ENCODE data around the gene APEH. TPM values are rescaled to one million over a fixed set of nuclear protein-coding genes. Genes with fewer than 3 reads are reported as not detected.
"Not testable (repeated sequence)": the region's sequence is repeated elsewhere in the genome, so short reads cannot be mapped to it uniquely, and the experiment has no call there.

APEH gene
- total and polyA plus RNA-seq, 5 donors from 2014 or later = 87.7 to 138 (median 132) TPM

- not testable (repeated sequence) for DNase-seq
These were observed 14.3 kb downstream of the APEH start for GRCh38 chr3:49688338-49689045.

DNA sequence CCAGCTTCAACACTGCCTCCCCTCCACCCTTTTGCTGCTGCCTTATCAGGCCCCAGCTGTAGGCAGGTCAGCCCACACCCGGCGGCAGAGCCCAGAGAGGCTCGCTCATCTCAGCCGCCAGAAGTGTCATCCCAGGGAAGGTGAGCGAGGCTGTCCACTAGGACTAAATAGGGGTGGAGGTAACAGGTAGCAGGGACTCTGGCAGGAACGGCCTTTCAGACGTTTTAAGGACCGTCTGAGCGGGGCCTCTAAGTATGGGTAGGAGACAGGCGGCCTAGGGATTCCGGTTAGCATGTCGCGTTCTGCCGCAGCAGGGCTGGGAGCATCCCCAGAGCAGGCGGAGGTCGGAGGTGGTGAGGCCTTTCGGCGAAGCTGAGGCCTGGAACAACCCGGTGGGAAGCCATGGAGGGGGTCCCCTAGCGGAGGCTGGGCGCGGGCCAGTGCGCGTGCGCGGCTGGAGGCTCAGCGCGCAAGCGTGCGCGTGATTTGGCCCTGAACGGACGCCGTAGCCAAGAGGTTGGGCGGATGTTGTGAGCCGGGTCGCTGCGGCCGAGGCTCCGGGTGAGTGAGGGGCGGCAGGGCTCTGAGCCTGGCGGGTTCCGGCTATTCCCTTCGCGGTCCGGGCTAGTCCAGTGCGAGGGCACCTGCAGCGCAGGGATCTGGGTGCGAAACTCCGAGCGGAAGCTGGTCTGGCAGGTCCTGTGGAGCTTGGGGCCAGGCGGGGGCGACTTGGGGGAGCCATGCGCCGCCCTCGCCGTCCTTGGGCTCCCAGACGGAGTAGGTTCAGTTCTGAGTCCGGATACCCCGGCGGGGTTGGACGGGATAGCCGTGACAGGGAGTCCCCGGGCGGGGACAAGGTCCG lies 15.1 kb downstream of the APEH start, which contains the start of the genes MST1 and RNF123:
Gene MST1, minus strand, starts transcription at position 429 of the 862 bp plus-strand sequence. CDS start 783 bp downstream, outside the sequence.
Gene RNF123, plus strand, starts transcription at position 512 of the 862 bp plus-strand sequence. CDS start 1,609 bp downstream, outside the sequence.
- no peaks in the 10 kb centered on the region for H3K36me3 ChIP-seq (ENCODE audit: control insufficient read depth, insufficient read depth, low read length)
- Mint-ChIP-seq H3K9me3 (peaks cover 0 to 3% (median 0%) of the 10 kb centered on the region in 7 donors), H3K36me3 (no peaks in the 10 kb centered on the region), H3K4me3 (peak within 1 kb of the TSS; percentile 96 to 98 (median 98)), H3K4me1 (peaks cover 10 to 52% (median 32%) of the 10 kb centered on the region in 4 donors), H3K27ac (peak within 1 kb of the TSS; percentile 90 to 95 (median 94)), H3K27me3 (peaks cover 16% of the 10 kb centered on the region)
- peak within 1 kb of the TSS; percentile 77 for H3K4me3 ChIP-seq (ENCODE audit: low read depth, low read length)
- no peaks in the 10 kb centered on the region for H3K27me3 ChIP-seq (ENCODE audit: control insufficient read depth, insufficient read depth, low read length)
- DNase-seq (peak; percentile 87 to 94 (median 93)), ATAC-seq (ENCODE audit: low read depth in 2 of 2) (peak; percentile 76 to 82)
- H3K9me3 ChIP-seq (ENCODE audit: control insufficient read depth in 2 of 2, low read length in 2 of 2) = no peaks in the 10 kb centered on the region
- peaks cover 36% of the 10 kb centered on the region for H3K4me1 ChIP-seq (ENCODE audit: control insufficient read depth, insufficient read depth, low read length, poor library complexity, severe bottlenecking)
- peak within 1 kb of the TSS; percentile 74 for H3K27ac ChIP-seq (ENCODE audit: insufficient read depth, low read length, poor library complexity, severe bottlenecking)

More at GRCh38 chr3:49688338-49689045, 14.3 kb downstream of the APEH start:
- H3K27me3 ChIP-seq (ENCODE audit: control insufficient read depth, insufficient read depth, low read length); H3K9me3 ChIP-seq (ENCODE audit: control insufficient read depth in 2 of 2, low read length in 2 of 2); H3K36me3 ChIP-seq (ENCODE audit: control insufficient read depth, insufficient read depth, low read length); H3K36me3 Mint-ChIP-seq; ATAC-seq (ENCODE audit: low read depth in 2 of 2); H3K9me3 Mint-ChIP-seq: not testable (repeated sequence)
- H3K27ac ChIP-seq (ENCODE audit: insufficient read depth, low read length, poor library complexity, severe bottlenecking) = peak overlapping the region; percentile 74
- Mint-ChIP-seq H3K27ac (peak overlapping the region in 2 of 3 donors; percentile 94 to 95), H3K27me3 (peaks cover 16% of the 10 kb centered on the region), H3K4me3 (peak overlapping the region; percentile 96 to 98 (median 98)), H3K4me1 (peaks cover 7 to 47% (median 25%) of the 10 kb centered on the region in 4 donors)
- H3K4me3 ChIP-seq (ENCODE audit: low read depth, low read length) = peak overlapping the region; percentile 77
- H3K4me1 ChIP-seq (ENCODE audit: control insufficient read depth, insufficient read depth, low read length, poor library complexity, severe bottlenecking) = peaks cover 36% of the 10 kb centered on the region

DNA sequence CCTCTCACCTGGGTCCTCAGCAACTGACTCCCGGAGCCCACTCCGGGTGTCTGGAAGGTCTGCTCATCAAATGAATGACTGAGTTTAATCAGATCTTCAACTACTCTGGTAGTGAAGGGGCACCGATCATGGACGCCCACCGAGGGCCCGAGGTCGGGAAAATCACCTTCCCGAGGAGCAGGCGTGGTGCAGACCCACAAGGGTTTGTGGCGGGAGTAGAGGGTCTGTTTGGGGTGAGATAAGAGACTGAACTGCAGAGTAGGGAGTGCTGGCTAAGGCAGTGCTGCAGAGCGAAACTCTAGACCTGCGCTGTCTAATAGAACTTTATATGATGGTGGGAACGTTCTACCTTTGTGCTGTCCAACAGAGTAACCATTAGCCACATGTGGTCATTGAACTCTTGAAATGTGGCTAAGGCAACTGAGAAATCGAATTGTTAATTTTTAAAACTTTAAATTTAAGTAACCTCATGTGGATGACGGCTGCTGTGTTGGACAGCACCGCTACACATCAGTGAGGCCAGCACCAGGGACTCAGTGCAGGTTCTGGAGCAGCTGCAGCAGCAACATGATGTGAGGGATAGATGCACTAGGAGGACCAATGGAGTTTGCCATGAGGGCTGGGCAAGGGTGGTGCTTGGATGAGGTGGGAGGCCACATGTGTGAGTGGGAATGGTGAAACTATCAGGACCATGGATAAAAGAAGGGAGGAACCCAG lies 15.9 kb downstream of the APEH start:
- Histone ChIP-seq H3K27ac (ENCODE audit: insufficient read depth, low read length, poor library complexity, severe bottlenecking) (peak overlapping the region; percentile 74), H3K4me1 (ENCODE audit: control insufficient read depth, insufficient read depth, low read length, poor library complexity, severe bottlenecking) (peaks cover 36% of the 10 kb centered on the region), H3K4me3 (ENCODE audit: low read depth, low read length) (peak overlapping the region; percentile 77)
- H3K27me3 ChIP-seq (ENCODE audit: control insufficient read depth, insufficient read depth, low read length); H3K36me3 Mint-ChIP-seq; H3K9me3 Mint-ChIP-seq; ATAC-seq (ENCODE audit: low read depth in 2 of 2); DNase-seq; H3K36me3 ChIP-seq (ENCODE audit: control insufficient read depth, insufficient read depth, low read length); H3K9me3 ChIP-seq (ENCODE audit: control insufficient read depth in 2 of 2, low read length in 2 of 2): not testable (repeated sequence)
- peak overlapping the region in 2 of 3 donors; percentile 94 to 95 for H3K27ac Mint-ChIP-seq
- H3K4me3 Mint-ChIP-seq = peak overlapping the region; percentile 96 to 98 (median 98)
- H3K4me1 Mint-ChIP-seq = peaks cover 10 to 53% (median 33%) of the 10 kb centered on the region in 4 donors
- H3K27me3 Mint-ChIP-seq = peaks cover 16% of the 10 kb centered on the region

- not testable (repeated sequence) for ATAC-seq (ENCODE audit: low read depth in 2 of 2); DNase-seq; H3K4me3 ChIP-seq (ENCODE audit: low read depth, low read length); H3K9me3 ChIP-seq (ENCODE audit: control insufficient read depth in 2 of 2, low read length in 2 of 2); H3K36me3 Mint-ChIP-seq; H3K27ac ChIP-seq (ENCODE audit: insufficient read depth, low read length, poor library complexity, severe bottlenecking); H3K9me3 Mint-ChIP-seq; H3K27me3 ChIP-seq (ENCODE audit: control insufficient read depth, insufficient read depth, low read length); H3K36me3 ChIP-seq (ENCODE audit: control insufficient read depth, insufficient read depth, low read length)
- peak overlapping the region in 1 of 3 donors; percentile 82 for H3K27ac Mint-ChIP-seq
- peak overlapping the region; percentile 96 to 98 (median 98) for H3K4me3 Mint-ChIP-seq
- H3K4me1 Mint-ChIP-seq = peaks cover 10 to 50% (median 33%) of the 10 kb centered on the region in 4 donors
- peaks cover 36% of the 10 kb centered on the region for H3K4me1 ChIP-seq (ENCODE audit: control insufficient read depth, insufficient read depth, low read length, poor library complexity, severe bottlenecking)
- H3K27me3 Mint-ChIP-seq = peaks cover 16% of the 10 kb centered on the region
These were observed 16.7 kb downstream of the APEH start for GRCh38 chr3:49690856-49691255.

DNA sequence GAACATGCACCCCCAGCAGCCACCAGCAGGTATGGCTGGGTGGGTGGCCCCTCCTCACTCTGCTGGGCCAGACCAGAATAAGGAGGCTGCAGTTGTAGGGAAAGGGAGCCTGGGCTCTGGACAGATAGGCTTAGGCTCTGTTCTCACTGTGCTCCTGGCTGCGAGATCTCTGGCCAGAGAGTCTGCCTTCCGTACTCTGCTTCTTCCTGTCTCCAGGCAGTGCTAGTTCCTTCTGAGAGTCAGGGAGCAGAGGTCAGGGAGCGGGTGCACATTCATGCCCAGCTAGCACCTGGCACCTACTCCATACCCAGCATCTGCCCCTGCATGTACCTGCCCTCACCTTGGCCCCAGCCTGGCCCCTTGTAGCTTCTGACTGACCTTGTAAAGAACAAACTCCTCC lies 17.3 kb downstream of the APEH start:
- not testable (repeated sequence) for ATAC-seq (ENCODE audit: low read depth in 2 of 2)
- peaks cover 16% of the 10 kb centered on the region for H3K27me3 Mint-ChIP-seq

DNA sequence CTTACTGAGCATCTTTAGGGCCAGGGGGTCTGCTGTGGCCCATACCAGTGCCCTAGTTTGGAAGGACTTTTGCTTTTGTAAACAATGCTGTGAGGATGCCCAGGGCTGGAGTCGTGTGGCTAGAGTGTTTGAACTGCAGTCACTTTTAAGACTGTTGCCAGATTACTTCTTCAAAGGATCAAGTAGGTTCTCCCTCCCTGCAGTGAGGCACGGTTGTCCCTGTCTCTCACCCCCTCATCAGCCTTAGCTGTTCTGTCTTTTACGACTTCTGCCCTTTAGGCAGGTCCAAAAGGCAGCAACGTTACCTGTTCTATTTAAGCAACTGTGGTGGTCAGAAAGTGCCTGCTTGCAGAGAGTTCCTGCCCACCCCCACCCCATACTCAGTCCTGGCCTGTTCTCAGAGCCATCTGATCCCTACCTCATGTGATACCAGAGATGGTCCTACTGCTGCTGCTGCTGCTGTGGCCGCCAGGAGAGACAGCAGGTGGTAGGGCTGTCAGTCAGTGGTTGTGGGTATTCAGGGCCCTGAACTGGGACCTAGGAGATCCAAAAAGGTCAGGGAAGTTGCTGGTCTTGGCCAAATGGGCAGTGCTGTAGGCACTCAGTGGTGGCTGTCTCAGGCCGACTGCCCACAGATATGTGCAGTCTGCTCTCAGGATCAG lies 20.4 kb downstream of the APEH start:
- H3K36me3 ChIP-seq (ENCODE audit: control insufficient read depth, insufficient read depth, low read length); H3K4me3 ChIP-seq (ENCODE audit: low read depth, low read length); H3K27me3 Mint-ChIP-seq; H3K36me3 Mint-ChIP-seq; DNase-seq; H3K9me3 ChIP-seq (ENCODE audit: control insufficient read depth in 2 of 2, low read length in 2 of 2); ATAC-seq (ENCODE audit: low read depth in 2 of 2); H3K9me3 Mint-ChIP-seq; H3K27me3 ChIP-seq (ENCODE audit: control insufficient read depth, insufficient read depth, low read length); H3K27ac ChIP-seq (ENCODE audit: insufficient read depth, low read length, poor library complexity, severe bottlenecking): not testable (repeated sequence)
- Mint-ChIP-seq H3K27ac (peak overlapping the region in 1 of 3 donors; percentile 23), H3K4me3 (peak overlapping the region in 2 of 4 donors; percentile 61 to 77), H3K4me1 (peaks cover 10 to 32% (median 26%) of the 10 kb centered on the region in 4 donors)
- H3K4me1 ChIP-seq (ENCODE audit: control insufficient read depth, insufficient read depth, low read length, poor library complexity, severe bottlenecking) = peaks cover 16% of the 10 kb centered on the region

More for the DNA sequence above, 17.3 kb downstream of the APEH start:
- not testable (repeated sequence) for H3K36me3 ChIP-seq (ENCODE audit: control insufficient read depth, insufficient read depth, low read length); H3K27me3 ChIP-seq (ENCODE audit: control insufficient read depth, insufficient read depth, low read length); H3K9me3 Mint-ChIP-seq; H3K9me3 ChIP-seq (ENCODE audit: control insufficient read depth in 2 of 2, low read length in 2 of 2); H3K27ac Mint-ChIP-seq; H3K27ac ChIP-seq (ENCODE audit: insufficient read depth, low read length, poor library complexity, severe bottlenecking); H3K4me3 ChIP-seq (ENCODE audit: low read depth, low read length); H3K36me3 Mint-ChIP-seq; DNase-seq
- Mint-ChIP-seq H3K4me1 (peaks cover 10 to 48% (median 33%) of the 10 kb centered on the region in 4 donors), H3K4me3 (peak overlapping the region; percentile 69 to 98 (median 96))
- H3K4me1 ChIP-seq (ENCODE audit: control insufficient read depth, insufficient read depth, low read length, poor library complexity, severe bottlenecking) = peaks cover 32% of the 10 kb centered on the region
